Keratinocyte (primary cell): ENCODE measurements around the gene IFT52.

Experiments
- EZH2 ChIP-seq: IDR thresholded peaks from one replicate; pipeline ENCODE4 v1.6.1; 2012; ENCODE audit warnings: inconsistent platforms, mild to moderate bottlenecking, low read length, moderate library complexity
- TF ChIP-seq, protein P1 (sequence below), 3 experiments: IDR thresholded peaks in 1 of 3; conservative IDR thresholded peaks in 1 of 3; optimal IDR thresholded peaks in 1 of 3; 2 replicates in 2 of 3; 3 replicates in 1 of 3; pipeline versions ENCODE3 to v1.5.1; 2011; ENCODE audit warnings: low read length in 3 of 3, mild to moderate bottlenecking in 3 of 3, moderate library complexity in 2 of 3, control low read depth in 1 of 3, inconsistent platforms in 1 of 3; ENCODE audit not compliant: insufficient read depth in 2 of 3; ENCODE audit errors: extremely low read depth in 1 of 3

DNA sequence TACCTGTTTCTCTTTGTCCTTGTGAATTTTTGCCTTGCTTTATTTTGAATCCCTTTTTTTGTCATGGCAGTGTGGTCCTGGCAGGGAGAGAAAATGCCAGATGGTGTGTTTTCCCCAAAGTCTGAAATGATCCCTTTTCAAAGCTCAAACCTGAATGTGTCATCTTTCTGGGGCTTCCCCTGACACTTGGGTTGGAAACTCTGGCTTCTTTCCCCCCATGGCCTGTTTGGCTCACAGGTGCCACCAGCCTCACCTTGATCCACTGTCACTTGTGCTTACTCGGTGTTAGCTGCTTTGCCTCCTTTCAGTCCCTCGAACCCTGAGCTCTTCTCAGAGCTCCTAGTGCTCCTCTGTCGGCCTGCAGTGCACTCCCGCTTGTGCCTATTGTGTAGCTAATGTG lies 98.4 kb downstream of the IFT52 start:
- TF ChIP-seq, protein P1, sequence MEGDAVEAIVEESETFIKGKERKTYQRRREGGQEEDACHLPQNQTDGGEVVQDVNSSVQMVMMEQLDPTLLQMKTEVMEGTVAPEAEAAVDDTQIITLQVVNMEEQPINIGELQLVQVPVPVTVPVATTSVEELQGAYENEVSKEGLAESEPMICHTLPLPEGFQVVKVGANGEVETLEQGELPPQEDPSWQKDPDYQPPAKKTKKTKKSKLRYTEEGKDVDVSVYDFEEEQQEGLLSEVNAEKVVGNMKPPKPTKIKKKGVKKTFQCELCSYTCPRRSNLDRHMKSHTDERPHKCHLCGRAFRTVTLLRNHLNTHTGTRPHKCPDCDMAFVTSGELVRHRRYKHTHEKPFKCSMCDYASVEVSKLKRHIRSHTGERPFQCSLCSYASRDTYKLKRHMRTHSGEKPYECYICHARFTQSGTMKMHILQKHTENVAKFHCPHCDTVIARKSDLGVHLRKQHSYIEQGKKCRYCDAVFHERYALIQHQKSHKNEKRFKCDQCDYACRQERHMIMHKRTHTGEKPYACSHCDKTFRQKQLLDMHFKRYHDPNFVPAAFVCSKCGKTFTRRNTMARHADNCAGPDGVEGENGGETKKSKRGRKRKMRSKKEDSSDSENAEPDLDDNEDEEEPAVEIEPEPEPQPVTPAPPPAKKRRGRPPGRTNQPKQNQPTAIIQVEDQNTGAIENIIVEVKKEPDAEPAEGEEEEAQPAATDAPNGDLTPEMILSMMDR (optimal IDR thresholded peaks at IDR 0.05 in 1 of 3, IDR thresholded peaks at IDR 0.05 in 1 of 3, conservative IDR thresholded peaks at IDR 0.05 in 1 of 3; ENCODE audit: extremely low read depth in 1 of 3, insufficient read depth in 2 of 3, low read length in 3 of 3), result no peak
- no peak for TF ChIP-seq EZH2
